Right lobe of liver (tissue), 4 donors: ENCODE measurements around the gene GNB3.

Source experiments
- POLR2A ChIP-seq: fragments of 450-650 bp; IDR thresholded peaks from one replicate; pipeline ENCODE4 v1.6.1; 2017; ENCODE audit warnings: antibody characterized with exemption, mild to moderate bottlenecking
- TF ChIP-seq, protein P1 (sequence below), 4 donors: fragments of 200-600 bp in 3 of 4; fragments of 450-650 bp in 1 of 4; IDR thresholded peaks; one replicate each; pipeline versions ENCODE4 v1.5.1 to v1.8.0; 2016 to 2022; ENCODE audit warnings: antibody characterized with exemption in 4 of 4, mild to moderate bottlenecking in 2 of 4
- donor health status: DM: no; HTN: no; CAD: no.
- donor health status: DM: no; HTN: no; CAD: no.
- donor health status: DM: no; HTN: yes; CAD: no.

DNA sequence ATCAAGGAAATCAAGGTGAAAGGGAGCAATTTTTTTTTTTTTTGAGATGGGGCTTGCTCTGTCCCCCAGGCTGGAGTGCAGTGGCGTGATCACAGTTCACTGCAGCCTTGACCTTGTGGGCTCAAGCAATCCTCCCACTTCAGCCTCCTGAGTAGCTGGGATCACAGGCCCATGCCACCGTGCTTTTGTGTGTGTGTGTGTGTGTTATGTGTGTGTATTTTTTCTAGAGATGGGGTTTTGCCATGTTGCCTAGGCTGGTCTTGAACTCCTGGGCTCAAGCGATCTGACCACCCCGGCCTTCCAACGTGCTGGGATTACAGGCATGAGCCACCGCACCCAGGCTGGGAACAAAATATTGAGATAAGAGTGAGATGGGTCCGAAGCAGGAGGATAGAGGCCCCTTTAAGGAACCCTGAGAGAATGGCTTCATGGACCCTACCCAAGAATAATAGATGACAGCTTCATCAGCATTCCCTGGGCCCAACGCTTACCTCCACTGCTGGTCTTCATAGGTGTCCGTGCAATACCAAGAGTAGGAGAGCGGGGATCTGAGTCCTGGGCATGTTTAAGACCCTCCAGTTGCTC lies 9.3 kb downstream of the GNB3 start:
- no peak for TF ChIP-seq POLR2A
- TF ChIP-seq, protein P1, sequence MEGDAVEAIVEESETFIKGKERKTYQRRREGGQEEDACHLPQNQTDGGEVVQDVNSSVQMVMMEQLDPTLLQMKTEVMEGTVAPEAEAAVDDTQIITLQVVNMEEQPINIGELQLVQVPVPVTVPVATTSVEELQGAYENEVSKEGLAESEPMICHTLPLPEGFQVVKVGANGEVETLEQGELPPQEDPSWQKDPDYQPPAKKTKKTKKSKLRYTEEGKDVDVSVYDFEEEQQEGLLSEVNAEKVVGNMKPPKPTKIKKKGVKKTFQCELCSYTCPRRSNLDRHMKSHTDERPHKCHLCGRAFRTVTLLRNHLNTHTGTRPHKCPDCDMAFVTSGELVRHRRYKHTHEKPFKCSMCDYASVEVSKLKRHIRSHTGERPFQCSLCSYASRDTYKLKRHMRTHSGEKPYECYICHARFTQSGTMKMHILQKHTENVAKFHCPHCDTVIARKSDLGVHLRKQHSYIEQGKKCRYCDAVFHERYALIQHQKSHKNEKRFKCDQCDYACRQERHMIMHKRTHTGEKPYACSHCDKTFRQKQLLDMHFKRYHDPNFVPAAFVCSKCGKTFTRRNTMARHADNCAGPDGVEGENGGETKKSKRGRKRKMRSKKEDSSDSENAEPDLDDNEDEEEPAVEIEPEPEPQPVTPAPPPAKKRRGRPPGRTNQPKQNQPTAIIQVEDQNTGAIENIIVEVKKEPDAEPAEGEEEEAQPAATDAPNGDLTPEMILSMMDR (IDR thresholded peaks at IDR 0.05), result no peak
